GM10248 (cell line): Measurements from ENCODE around the gene AARS2.

ENCODE experiments used
- CTCF ChIA-PET: fragments of 300-600 bp; sonication (Branson Sonifier 250); formaldehyde crosslinking; extraction: SDS; loops from one replicate; lab custom pipeline; 2021; ENCODE audit warnings: antibody characterized with exemption; lab: Yijun Ruan, JAX
- POLR2A ChIA-PET: fragments of 350-650 bp; sonication (Branson Sonifier 250); formaldehyde crosslinking; extraction: SDS; loops from one replicate; lab custom pipeline; 2020; ENCODE audit warnings: antibody characterized with exemption; lab: Yijun Ruan, JAX
- DNase-seq: peaks from one replicate; pipeline ENCODE4 v3.0.0; 2012; ENCODE audit errors: extremely low spot score
- TF ChIP-seq, protein P1 (sequence below): IDR thresholded peaks from 2 replicates; pipeline ENCODE4 v1.5.1; 2012; ENCODE audit warnings: mild to moderate bottlenecking, low read depth; ENCODE audit errors: extremely low read depth, missing control alignments, control extremely low read depth

Gene AARS2

DNA sequence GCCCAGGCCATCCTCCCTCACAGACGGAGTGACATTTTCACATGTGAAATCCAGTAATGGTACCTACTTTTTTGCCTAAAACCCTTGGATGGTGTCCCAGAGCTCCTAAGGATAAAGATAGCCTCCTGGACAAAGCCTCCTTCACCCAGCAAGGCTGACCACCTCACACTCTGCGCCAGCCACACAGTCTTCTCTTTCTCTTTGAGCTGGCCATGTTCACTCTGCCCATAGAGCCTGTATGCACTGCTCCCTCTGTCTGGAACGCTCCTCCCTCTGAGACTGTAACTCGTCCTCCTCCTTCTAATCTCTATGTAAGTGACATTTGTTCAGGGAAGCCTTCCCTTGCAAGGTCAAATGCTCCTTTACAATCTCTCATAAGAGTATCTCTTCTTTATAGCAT is 28.3 kb downstream of the AARS2 start:
- ChIA-PET CTCF (interaction anchor here (1.0 to 6.5 kb wide), 2 partner anchors 12 to 17 kb away, joined by 3 to 39 read pairs; partner anchors contain the start of gene TMEM151B), POLR2A (no interaction called here)
- DNase-seq, result no peak
- TF ChIP-seq, protein P1, sequence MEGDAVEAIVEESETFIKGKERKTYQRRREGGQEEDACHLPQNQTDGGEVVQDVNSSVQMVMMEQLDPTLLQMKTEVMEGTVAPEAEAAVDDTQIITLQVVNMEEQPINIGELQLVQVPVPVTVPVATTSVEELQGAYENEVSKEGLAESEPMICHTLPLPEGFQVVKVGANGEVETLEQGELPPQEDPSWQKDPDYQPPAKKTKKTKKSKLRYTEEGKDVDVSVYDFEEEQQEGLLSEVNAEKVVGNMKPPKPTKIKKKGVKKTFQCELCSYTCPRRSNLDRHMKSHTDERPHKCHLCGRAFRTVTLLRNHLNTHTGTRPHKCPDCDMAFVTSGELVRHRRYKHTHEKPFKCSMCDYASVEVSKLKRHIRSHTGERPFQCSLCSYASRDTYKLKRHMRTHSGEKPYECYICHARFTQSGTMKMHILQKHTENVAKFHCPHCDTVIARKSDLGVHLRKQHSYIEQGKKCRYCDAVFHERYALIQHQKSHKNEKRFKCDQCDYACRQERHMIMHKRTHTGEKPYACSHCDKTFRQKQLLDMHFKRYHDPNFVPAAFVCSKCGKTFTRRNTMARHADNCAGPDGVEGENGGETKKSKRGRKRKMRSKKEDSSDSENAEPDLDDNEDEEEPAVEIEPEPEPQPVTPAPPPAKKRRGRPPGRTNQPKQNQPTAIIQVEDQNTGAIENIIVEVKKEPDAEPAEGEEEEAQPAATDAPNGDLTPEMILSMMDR, result no peak

DNA sequence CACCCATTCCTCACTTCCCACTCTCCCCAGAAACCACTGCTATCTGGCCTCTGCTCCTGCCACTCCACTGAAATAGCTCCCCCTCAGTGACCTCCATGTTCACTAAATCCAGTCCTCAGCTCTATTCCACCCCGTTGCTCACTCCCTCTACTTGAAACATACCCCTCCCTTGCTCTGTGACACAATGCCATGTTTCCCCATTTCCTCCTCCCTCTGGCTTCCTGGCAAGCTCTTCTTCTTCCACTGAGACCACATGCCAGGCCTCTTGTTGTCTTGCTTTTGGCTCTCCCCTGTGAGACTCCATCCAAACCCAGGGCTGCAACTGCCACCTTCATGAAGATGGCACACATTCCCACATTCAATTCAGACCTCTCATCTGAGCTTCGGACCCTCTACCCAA is 29.0 kb downstream of the AARS2 start:
- no peak for DNase-seq
- TF ChIP-seq, protein P1, result no peak
- CTCF ChIA-PET, result interaction anchor here (0.8 to 6.5 kb wide), 4 partner anchors 8 to 30 kb away, joined by 3 to 39 read pairs (median 5); partner anchors contain the start of genes AARS2 and TMEM151B
- POLR2A ChIA-PET, result no interaction called here

DNA sequence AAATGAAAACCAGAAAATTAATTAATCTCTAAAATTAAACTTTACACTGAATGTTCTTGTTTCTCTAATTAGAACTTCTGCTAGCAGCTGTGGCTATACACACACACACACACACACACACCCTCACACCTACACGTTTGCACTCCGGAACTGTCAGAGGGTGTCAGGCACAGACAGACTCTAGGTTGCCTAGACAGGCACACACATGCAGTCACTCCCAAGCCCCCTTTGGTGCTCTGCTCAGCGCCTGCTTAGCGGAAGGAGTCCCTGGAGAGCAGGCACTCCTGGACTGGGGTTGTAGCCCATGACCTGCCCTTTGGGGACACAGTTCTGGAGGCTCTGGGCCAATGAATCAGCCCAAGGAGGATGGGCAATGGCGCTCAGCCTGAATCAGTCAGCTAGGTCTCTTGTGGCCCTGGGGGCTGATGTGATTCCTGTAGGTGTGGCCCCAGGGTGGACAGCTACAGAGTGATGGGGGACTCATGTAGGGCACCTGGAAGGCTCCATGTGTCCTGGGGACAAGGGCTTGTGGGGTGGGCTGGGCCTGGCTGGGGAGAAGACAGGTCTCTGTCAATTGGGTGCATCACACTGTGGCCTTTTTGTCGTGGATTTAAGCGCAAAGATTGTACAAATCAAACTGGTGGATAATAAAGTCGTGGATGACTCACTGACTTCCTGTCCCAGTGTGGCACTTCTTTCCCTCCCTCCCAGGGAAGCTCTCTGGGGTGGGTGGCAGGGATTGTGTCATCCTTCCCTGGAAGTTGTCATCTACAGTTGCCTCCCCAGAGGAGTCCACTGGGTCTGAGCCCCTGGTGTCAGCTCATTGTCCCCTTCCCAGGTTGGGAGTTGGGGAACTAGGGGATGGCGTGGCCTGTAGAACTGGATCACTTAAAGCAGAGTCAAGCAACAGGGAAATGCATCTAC is 34.1 kb downstream of the AARS2 start:
- POLR2A ChIA-PET, result interaction anchor here (0.6 kb wide), 1 partner anchor 26 kb away, joined by 4 read pairs; no protein-coding TSS in a partner anchor

DNA sequence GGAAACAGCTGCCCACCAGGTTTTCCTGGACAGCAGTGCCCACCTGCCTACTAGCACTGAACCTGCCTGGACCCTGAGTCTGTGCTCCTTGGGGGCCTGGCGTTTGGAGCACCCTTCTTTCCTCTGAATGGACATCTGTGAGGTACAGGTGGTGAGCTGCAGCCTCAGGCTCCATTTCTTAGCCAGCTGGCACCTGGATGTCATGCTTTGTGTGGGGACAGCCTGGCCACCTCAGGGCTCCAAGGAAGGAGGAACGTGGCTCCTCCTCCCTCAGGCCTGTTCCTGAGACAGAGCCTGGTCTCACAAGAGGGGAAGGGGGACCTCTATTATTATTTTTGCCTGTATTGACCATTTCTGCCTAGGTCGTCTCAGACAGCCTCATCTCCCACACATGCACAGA is 34.8 kb downstream of the AARS2 start:
- TF ChIP-seq, protein P1, result no peak
- ChIA-PET POLR2A (interaction anchor here (0.6 kb wide), 2 partner anchors 27 to 117 kb away, joined by 4 read pairs; no protein-coding TSS in a partner anchor), CTCF (interaction anchor here (1.1 to 3.1 kb wide), 7 partner anchors 10 to 106 kb away, joined by 3 to 19 read pairs (median 3); partner anchors contain the start of gene AARS2)
- no peak for DNase-seq

More for the DNA sequence above, 34.1 kb downstream of the AARS2 start:
- no peak for DNase-seq
- TF ChIP-seq, protein P1, result no peak
- CTCF ChIA-PET, result interaction anchor here (1.1 to 3.1 kb wide), 6 partner anchors 9 to 106 kb away, joined by 3 to 19 read pairs (median 4); partner anchors contain the start of gene AARS2

DNA sequence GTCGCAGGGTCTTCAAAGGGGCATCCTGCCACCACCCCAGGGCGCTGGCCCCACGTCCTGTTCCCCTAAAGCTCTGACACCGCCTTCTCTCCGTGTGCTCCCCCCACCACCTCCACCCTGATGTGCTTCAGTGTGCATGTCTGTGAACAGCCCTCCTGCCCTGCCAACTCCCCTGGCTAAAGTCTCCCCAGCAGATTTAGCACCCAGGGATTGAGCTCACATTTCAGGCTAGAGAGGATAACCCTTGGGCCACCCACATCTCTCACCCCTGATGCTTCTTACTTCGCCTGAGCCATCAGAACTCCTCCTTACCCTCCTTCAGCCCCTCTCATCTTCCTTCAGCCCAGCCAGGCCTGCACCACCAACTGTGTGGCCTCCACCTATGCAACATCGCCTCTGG is 35.4 kb downstream of the AARS2 start:
- TF ChIP-seq, protein P1, result no peak
- POLR2A ChIA-PET, result interaction anchor here (0.6 kb wide), 1 partner anchor 117 kb away, joined by 4 read pairs; no protein-coding TSS in a partner anchor
- DNase-seq, result no peak
- CTCF ChIA-PET, result interaction anchor here (1.1 to 3.1 kb wide), 8 partner anchors 10 to 105 kb away, joined by 3 to 19 read pairs (median 4); partner anchors contain the start of gene AARS2
